Neutrophil (primary cell): ENCODE results near the gene CCNH.

Experiments
- H3K27ac ChIP-seq: fragments of 200-600 bp; sonication (generic); 2 replicates; pipeline ENCODE4 v1.5.1; 2016; ENCODE audit warnings: mild to moderate bottlenecking, moderate library complexity
- H3K27me3 ChIP-seq: fragments of 200-600 bp; sonication (generic); 2 replicates; pipeline ENCODE4 v1.6.0; 2016; ENCODE audit warnings: mild to moderate bottlenecking
- H3K36me3 ChIP-seq: fragments of 200-600 bp; sonication (generic); 2 replicates; pipeline ENCODE4 v1.5.1; 2017
- H3K4me1 ChIP-seq, 2 experiments: fragments of 200-600 bp in 1 of 2; sonication (generic) in 1 of 2; 1 replicate in 1 of 2; 2 replicates in 1 of 2; pipeline versions ENCODE4 v1.5.1 to v1.6.1; 2013 to 2016; ENCODE audit warnings: low read depth in 1 of 2, low read length in 1 of 2, mild to moderate bottlenecking in 1 of 2, moderate library complexity in 1 of 2; ENCODE audit not compliant: control insufficient read depth in 1 of 2, insufficient read depth in 1 of 2
- H3K4me3 ChIP-seq, 2 experiments: fragments of 200-600 bp in 1 of 2; sonication (generic) in 1 of 2; 1 replicate in 1 of 2; 2 replicates in 1 of 2; pipeline ENCODE4 v1.5.1; 2013 to 2016; ENCODE audit warnings: low read depth in 1 of 2, low read length in 1 of 2, mild to moderate bottlenecking in 1 of 2, moderate library complexity in 1 of 2
- H3K9me3 ChIP-seq: fragments of 200-600 bp; sonication (generic); 2 replicates; pipeline ENCODE4 v1.5.1; 2016
- CTCF ChIP-seq: fragments of 200-600 bp; sonication (generic); IDR thresholded peaks from 2 replicates; pipeline ENCODE4 v1.5.1; 2016; ENCODE audit warnings: antibody characterized with exemption

Gene CCNH

GRCh38 chr5:87404359-87404758 lies 8.4 kb downstream of the CCNH start:
- Histone ChIP-seq H3K4me3 (no peak overlapping the region), H3K27me3 (no peaks in the 10 kb centered on the region), H3K4me1 (peaks cover 10 to 14% of the 10 kb centered on the region in 2 experiments), H3K9me3 (no peaks in the 10 kb centered on the region), H3K36me3 (peaks cover 78% of the 10 kb centered on the region), H3K27ac (no peak overlapping the region)
- no peak for TF ChIP-seq CTCF

GRCh38 chr5:87403899-87404298 lies 8.8 kb downstream of the CCNH start:
- Histone ChIP-seq H3K36me3 (peaks cover 78% of the 10 kb centered on the region), H3K27ac (no peak overlapping the region), H3K27me3 (no peaks in the 10 kb centered on the region), H3K4me1 (peaks cover 12 to 18% of the 10 kb centered on the region in 2 experiments), H3K4me3 (no peak overlapping the region), H3K9me3 (no peaks in the 10 kb centered on the region)
- no peak for TF ChIP-seq CTCF

GRCh38 chr5:87403409-87403808 lies 9.3 kb downstream of the CCNH start:
- peaks cover 12 to 18% of the 10 kb centered on the region in 2 experiments for H3K4me1 ChIP-seq
- no peaks in the 10 kb centered on the region for H3K27me3 ChIP-seq
- H3K27ac ChIP-seq: no peak overlapping the region
- no peak for TF ChIP-seq CTCF
- peaks cover 78% of the 10 kb centered on the region for H3K36me3 ChIP-seq
- no peak overlapping the region for H3K4me3 ChIP-seq
- H3K9me3 ChIP-seq: no peaks in the 10 kb centered on the region

- peaks cover 76% of the 10 kb centered on the region for H3K36me3 ChIP-seq
- no peaks in the 10 kb centered on the region for H3K27me3 ChIP-seq
- TF ChIP-seq CTCF: no peak
- no peaks in the 10 kb centered on the region for H3K9me3 ChIP-seq
- H3K4me1 ChIP-seq: peaks cover 12 to 18% of the 10 kb centered on the region in 2 experiments
- H3K4me3 ChIP-seq: no peak overlapping the region
- H3K27ac ChIP-seq: no peak overlapping the region
Measured at GRCh38 chr5:87401626-87402025, 11.1 kb downstream of the CCNH start.

- Histone ChIP-seq H3K9me3 (no peaks in the 10 kb centered on the region), H3K27me3 (no peaks in the 10 kb centered on the region), H3K36me3 (peaks cover 77% of the 10 kb centered on the region), H3K4me1 (peaks cover 12 to 18% of the 10 kb centered on the region in 2 experiments), H3K4me3 (no peak overlapping the region), H3K27ac (peak overlapping the region; percentile 62)
- peak; percentile 43 for TF ChIP-seq CTCF
Measured at GRCh38 chr5:87400305-87400899, 12.3 kb downstream of the CCNH start.

GRCh38 chr5:87399720-87400119 lies 13.0 kb downstream of the CCNH start:
- Histone ChIP-seq H3K27me3 (no peaks in the 10 kb centered on the region), H3K4me1 (peaks cover 18 to 22% of the 10 kb centered on the region in 2 experiments), H3K36me3 (peaks cover 76% of the 10 kb centered on the region), H3K27ac (peak overlapping the region; percentile 62), H3K9me3 (no peaks in the 10 kb centered on the region), H3K4me3 (no peak overlapping the region)
- no peak for TF ChIP-seq CTCF
